ENCODE data around the gene OR2S2.

DNA sequence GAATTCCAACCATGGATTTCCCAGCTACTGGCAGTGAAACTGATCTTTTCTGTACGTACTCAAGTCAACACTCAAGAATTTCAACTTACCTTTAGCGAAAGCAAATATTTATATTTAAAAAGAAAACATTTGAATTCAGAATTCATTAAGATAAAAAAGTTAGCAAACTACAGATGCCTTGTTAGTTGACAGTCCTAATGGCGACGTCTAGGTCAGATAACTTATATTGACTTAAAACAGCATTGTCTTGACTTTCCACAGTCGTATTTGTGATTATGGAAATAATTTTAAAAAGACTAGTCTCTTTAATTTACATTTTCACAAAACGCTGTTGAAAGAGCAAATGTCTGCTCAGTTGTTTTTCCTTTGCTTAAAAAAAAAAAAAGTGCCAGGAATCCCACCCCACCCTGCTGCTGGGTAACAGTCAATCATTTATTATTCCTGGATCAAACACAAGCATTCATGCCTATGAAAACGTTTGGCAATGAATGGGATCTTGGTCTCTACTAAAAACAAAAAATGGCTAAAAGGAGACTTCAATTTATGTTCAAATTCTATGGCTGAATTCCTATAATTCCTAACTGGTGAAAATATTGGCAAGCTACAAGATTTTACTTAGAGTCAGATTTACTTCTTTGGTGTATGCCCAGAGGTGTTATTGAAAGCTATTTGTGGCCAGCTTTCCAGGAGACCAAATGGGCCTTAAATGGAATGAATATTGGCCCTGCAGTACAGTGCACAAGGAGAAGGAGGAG, 22.0 kb downstream of the OR2S2 start:
- TF ChIP-seq, protein P1, sequence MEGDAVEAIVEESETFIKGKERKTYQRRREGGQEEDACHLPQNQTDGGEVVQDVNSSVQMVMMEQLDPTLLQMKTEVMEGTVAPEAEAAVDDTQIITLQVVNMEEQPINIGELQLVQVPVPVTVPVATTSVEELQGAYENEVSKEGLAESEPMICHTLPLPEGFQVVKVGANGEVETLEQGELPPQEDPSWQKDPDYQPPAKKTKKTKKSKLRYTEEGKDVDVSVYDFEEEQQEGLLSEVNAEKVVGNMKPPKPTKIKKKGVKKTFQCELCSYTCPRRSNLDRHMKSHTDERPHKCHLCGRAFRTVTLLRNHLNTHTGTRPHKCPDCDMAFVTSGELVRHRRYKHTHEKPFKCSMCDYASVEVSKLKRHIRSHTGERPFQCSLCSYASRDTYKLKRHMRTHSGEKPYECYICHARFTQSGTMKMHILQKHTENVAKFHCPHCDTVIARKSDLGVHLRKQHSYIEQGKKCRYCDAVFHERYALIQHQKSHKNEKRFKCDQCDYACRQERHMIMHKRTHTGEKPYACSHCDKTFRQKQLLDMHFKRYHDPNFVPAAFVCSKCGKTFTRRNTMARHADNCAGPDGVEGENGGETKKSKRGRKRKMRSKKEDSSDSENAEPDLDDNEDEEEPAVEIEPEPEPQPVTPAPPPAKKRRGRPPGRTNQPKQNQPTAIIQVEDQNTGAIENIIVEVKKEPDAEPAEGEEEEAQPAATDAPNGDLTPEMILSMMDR (IDR thresholded peaks at IDR 0.05; ENCODE audit: low read depth, low read length): no peak
- TF ChIP-seq EZH2phosphoT487 (IDR thresholded peaks at IDR 0.05; ENCODE audit: low read depth): no peak
